ENCODE results near the gene PNRC2.

DNA sequence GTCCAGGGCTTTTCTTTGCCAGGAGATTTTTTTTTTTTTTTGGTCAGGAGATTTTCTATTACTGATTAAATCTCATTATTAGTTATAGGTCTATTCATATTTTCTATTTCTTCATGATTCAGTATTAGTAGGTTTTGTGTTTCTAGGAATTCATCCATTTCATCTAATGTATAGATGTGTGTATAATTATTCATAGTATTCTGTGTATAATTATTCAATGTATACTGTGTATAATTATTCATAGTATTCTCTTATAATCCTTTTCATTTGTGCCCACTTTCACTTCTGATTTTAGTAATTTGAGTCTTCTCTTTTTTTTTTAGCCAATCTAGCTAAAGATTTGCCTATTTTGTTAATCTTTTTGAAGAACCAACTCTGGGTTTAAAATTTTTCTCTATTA, 12.3 kb upstream of the PNRC2 start:
- TF ChIP-seq POLR2A (IDR thresholded peaks at IDR 0.05), result no peak
- TF ChIP-seq, protein P1, sequence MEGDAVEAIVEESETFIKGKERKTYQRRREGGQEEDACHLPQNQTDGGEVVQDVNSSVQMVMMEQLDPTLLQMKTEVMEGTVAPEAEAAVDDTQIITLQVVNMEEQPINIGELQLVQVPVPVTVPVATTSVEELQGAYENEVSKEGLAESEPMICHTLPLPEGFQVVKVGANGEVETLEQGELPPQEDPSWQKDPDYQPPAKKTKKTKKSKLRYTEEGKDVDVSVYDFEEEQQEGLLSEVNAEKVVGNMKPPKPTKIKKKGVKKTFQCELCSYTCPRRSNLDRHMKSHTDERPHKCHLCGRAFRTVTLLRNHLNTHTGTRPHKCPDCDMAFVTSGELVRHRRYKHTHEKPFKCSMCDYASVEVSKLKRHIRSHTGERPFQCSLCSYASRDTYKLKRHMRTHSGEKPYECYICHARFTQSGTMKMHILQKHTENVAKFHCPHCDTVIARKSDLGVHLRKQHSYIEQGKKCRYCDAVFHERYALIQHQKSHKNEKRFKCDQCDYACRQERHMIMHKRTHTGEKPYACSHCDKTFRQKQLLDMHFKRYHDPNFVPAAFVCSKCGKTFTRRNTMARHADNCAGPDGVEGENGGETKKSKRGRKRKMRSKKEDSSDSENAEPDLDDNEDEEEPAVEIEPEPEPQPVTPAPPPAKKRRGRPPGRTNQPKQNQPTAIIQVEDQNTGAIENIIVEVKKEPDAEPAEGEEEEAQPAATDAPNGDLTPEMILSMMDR (IDR thresholded peaks at IDR 0.05), result no peak
